Duodenal mucosa (tissue), 2 donors: Measurements from ENCODE around the gene UFD1.

ENCODE experiments used
- H3K27ac ChIP-seq: one replicate; pipeline ENCODE4 v1.7.0; 2013; ENCODE audit warnings: low read depth, low read length
- H3K27me3 ChIP-seq, 2 donors: one replicate each; pipeline ENCODE4 v1.7.0; 2013; ENCODE audit warnings: low read length in 2 of 2, control low read depth in 1 of 2; ENCODE audit not compliant: insufficient read depth in 2 of 2, control insufficient read depth in 1 of 2
- H3K36me3 ChIP-seq, 2 donors: one replicate each; pipeline ENCODE4 v1.7.0; 2013; ENCODE audit warnings: low read length in 2 of 2, control low read depth in 1 of 2; ENCODE audit not compliant: insufficient read depth in 2 of 2, control insufficient read depth in 1 of 2
- H3K4me1 ChIP-seq, 2 donors: one replicate each; pipeline ENCODE4 v1.7.0; 2013; ENCODE audit warnings: low read length in 2 of 2, control low read depth in 1 of 2; ENCODE audit not compliant: insufficient read depth in 2 of 2, control insufficient read depth in 1 of 2
- H3K4me3 ChIP-seq, 2 donors: one replicate each; pipeline ENCODE4 v1.7.0; 2013; ENCODE audit warnings: low read length in 2 of 2, low read depth in 1 of 2
- H3K9ac ChIP-seq, 2 donors: one replicate each; pipeline ENCODE4 v1.7.0; 2013; ENCODE audit warnings: low read length in 2 of 2, low read depth in 1 of 2
- H3K9me3 ChIP-seq, 2 donors: one replicate each; pipeline ENCODE4 v1.7.0; 2013; ENCODE audit warnings: low read length in 2 of 2, control low read depth in 1 of 2; ENCODE audit not compliant: control insufficient read depth in 1 of 2

UFD1 gene

DNA sequence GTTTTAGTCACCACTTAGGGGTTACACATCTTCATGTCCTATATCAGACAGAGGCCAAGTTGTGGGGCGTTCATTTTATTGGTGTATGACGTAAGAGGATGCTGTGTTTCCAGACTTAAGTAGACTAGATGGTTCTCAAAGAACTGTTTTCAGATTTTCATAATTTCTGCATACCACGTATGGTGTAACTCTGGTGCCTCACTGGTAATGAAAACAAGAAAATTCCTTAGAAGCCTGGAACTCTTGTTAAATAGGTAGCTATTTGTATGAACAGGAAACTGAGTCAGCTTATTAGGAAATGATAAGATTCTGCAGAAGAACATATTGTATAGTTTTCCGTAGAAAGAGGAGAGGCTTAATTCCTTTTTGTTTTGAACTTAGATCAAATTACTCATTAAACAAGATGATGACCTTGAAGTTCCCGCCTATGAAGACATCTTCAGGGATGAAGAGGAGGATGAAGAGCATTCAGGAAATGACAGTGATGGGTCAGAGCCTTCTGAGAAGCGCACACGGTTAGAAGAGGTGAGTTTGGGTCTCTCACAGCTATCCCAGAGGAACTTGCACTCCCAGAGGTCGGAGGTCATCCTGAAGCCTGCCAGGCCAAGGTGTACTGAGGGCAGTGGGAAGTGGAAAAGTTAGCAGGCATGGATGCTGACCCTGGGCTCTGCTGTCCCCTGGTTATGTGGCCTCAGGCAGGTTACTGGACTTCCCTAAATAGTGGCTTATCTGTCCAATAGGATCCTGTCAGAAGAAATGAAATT, 4.7 kb upstream of the UFD1 start:
- Histone ChIP-seq H3K27me3 (no peaks in the 10 kb centered on the region), H3K4me1 (peaks cover 0 to 6% of the 10 kb centered on the region in 2 donors), H3K9ac (no peak overlapping the region), H3K9me3 (no peaks in the 10 kb centered on the region), H3K27ac (no peak overlapping the region), H3K36me3 (peaks cover 0 to 7% of the 10 kb centered on the region in 2 donors), H3K4me3 (no peak overlapping the region)

DNA sequence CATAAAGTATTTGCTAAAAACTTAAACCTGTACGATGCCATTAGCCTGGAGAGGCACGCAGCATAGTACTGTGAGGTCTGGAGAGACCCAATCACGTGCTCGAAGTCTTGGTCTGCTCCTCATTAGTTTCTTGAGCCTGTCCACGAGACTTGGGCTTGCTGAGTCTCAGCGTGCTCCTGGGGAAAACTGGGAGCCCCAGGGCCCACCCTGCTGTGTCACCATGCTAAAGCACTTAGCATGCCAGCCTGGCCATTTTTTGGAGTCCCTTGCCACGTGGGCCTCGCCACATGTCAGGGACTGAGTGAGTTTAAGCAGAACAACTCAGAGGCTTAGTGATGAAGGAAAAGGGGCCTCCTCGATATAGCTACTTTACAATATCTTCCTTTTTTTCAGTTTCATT, 3.3 kb upstream of the UFD1 start:
- no peaks in the 10 kb centered on the region for H3K9me3 ChIP-seq
- H3K36me3 ChIP-seq = peaks cover 0 to 3% of the 10 kb centered on the region in 2 donors
- no peak overlapping the region for H3K27ac ChIP-seq
- peaks cover 6 to 13% of the 10 kb centered on the region in 2 donors for H3K4me1 ChIP-seq
- H3K9ac ChIP-seq = no peak overlapping the region
- no peak overlapping the region for H3K4me3 ChIP-seq
- H3K27me3 ChIP-seq = no peaks in the 10 kb centered on the region

- H3K27ac ChIP-seq = no peak overlapping the region
- peaks cover 9 to 17% of the 10 kb centered on the region in 2 donors for H3K4me1 ChIP-seq
- H3K36me3 ChIP-seq = peaks cover 0 to 8% of the 10 kb centered on the region in 2 donors
- peak overlapping the region; percentile 76 to 90 for H3K4me3 ChIP-seq
- no peak overlapping the region for H3K9ac ChIP-seq
- H3K27me3 ChIP-seq = no peaks in the 10 kb centered on the region
- H3K9me3 ChIP-seq = no peaks in the 10 kb centered on the region
Observed at GRCh38 chr22:19480789-19481188, 1.8 kb upstream of the UFD1 start.

- peak overlapping the region in 1 of 2 donors; percentile 31 for H3K9ac ChIP-seq
- H3K27ac ChIP-seq = no peak overlapping the region
- peaks cover 0 to 11% of the 10 kb centered on the region in 2 donors for H3K36me3 ChIP-seq
- H3K4me1 ChIP-seq = peaks cover 9 to 17% of the 10 kb centered on the region in 2 donors
- H3K4me3 ChIP-seq = peak overlapping the region; percentile 76 to 90
- no peaks in the 10 kb centered on the region for H3K27me3 ChIP-seq
- H3K9me3 ChIP-seq = no peaks in the 10 kb centered on the region
Observed at GRCh38 chr22:19480173-19480568, 1.2 kb upstream of the UFD1 start.

- Histone ChIP-seq H3K4me1 (peaks cover 9 to 17% of the 10 kb centered on the region in 2 donors), H3K27me3 (no peaks in the 10 kb centered on the region), H3K9ac (peak within 1 kb of the TSS; percentile 71 to 92), H3K9me3 (no peaks in the 10 kb centered on the region), H3K36me3 (peaks cover 0 to 17% of the 10 kb centered on the region in 2 donors), H3K27ac (peak within 1 kb of the TSS; percentile 88), H3K4me3 (peak within 1 kb of the TSS; percentile 90 to 99)
Observed at GRCh38 chr22:19479355-19480172, 571 bp upstream of the UFD1 start, which contains the start of gene CDC45. CDC45 (plus strand) TSS chr22:19479920; CDS start chr22:19479969, 49 bp downstream.

DNA sequence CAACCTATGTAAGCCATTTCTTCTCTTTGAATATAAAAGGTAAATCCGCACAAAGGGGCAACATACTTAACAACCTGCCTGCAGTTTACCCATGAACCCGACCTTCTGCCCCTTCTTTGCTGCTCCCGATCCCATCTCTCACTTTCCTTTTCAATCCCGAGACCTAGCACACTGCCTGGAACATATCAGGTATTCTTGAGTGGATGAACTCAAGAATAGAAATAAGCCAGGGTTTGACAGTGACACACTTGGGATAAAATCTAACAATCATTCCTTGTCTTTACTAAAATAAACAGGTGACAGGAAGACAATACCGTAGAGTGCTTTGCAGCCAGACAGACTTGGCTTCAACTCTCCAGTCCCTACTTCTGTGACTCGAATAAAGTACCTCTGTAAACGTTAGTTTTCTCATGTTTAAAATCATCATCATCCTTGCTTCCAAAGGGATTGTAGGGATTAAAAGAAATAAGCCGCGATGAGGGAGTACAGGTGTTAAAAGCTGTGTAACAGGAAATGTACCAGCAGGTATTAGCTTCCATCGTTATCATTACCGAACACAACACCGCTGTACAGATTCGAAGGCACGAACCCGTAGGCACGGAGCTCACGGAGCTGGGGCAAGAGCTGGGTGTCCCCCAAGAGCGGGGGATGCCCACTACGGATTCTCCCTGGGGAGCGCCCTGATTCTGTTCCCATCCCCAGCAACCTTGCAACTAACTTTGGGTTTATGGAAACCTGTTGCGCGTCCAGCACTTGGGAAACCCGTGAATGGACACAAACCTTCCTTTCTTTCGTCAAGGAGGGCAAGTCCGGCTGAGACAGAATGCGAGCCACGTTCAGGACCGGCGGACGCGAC, 720 bp downstream of the UFD1 start:
- Histone ChIP-seq H3K27ac (peak overlapping the region; percentile 88), H3K4me3 (peak overlapping the region; percentile 90 to 99), H3K9ac (peak overlapping the region; percentile 71 to 92), H3K4me1 (peaks cover 9 to 17% of the 10 kb centered on the region in 2 donors), H3K36me3 (peaks cover 8 to 23% of the 10 kb centered on the region in 2 donors), H3K27me3 (no peaks in the 10 kb centered on the region), H3K9me3 (no peaks in the 10 kb centered on the region)

DNA sequence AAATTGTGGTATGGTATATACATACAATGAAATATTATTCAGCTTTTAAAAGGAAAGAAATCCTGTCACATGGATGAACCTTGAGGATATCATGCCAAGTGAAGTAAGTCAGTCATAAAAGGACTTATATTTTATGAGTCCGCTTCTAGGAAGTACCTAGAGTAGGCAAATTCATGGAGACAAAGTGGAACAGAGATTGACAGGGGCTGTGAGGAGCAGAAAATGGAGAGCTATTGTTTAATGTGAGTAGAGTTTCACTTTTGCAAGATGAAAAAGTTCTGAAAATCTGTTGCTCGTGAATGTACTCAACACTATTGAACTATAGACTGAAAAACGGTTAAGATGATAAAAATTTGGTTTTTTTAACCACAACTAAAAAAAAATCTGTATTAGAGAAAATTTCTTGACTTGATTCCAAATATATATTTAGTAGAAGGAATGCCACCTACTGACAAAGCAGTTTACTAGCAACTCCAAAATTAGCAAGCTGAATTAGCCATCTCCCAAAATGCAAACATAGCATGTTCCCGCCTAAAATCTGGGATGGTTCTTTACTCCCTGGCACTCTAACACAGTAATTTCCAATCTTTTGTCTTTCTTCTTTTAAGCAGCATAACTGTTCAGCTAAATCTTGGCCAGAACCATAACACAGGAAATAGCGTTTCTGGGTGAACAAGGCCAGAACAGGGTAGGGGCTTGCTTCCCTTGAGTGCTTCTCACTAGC, 1.5 kb downstream of the UFD1 start:
- Histone ChIP-seq H3K9me3 (no peaks in the 10 kb centered on the region), H3K36me3 (peaks cover 16 to 31% of the 10 kb centered on the region in 2 donors), H3K27me3 (no peaks in the 10 kb centered on the region), H3K9ac (peak overlapping the region; percentile 71 to 92), H3K4me1 (peaks cover 9 to 17% of the 10 kb centered on the region in 2 donors), H3K27ac (no peak overlapping the region), H3K4me3 (peak overlapping the region; percentile 90 to 99)

DNA sequence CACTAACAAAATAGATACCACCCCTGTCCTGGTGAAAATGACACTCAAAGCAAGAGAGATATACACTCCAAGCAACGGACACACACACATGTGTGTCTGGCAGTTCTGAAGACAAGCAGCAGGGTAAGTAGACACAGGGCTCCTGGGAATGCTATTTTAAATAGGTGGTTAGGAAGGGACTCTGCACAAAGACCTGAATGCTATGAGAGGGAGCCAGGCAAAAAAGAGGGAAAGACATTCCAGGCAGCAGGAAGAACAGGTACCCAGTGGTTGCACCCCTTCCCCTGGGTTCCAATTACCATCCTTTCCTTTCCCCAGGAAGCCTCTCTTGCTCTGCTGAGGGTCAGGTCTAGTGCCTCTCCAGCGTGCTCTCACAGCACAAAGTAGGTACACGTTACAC, 3.0 kb downstream of the UFD1 start:
- Histone ChIP-seq H3K4me3 (no peak overlapping the region), H3K27ac (no peak overlapping the region)

GRCh38 chr22:19473578-19473977, 5.4 kb downstream of the UFD1 start:
- H3K36me3 ChIP-seq = peaks cover 48 to 70% of the 10 kb centered on the region in 2 donors
- H3K9ac ChIP-seq = no peak overlapping the region
- no peaks in the 10 kb centered on the region for H3K9me3 ChIP-seq
- no peak overlapping the region for H3K27ac ChIP-seq
- no peaks in the 10 kb centered on the region for H3K27me3 ChIP-seq
- H3K4me1 ChIP-seq = peaks cover 9 to 11% of the 10 kb centered on the region in 2 donors
- H3K4me3 ChIP-seq = no peak overlapping the region

More for the DNA sequence above, 3.0 kb downstream of the UFD1 start:
- Histone ChIP-seq H3K36me3 (peaks cover 29 to 46% of the 10 kb centered on the region in 2 donors), H3K27me3 (no peaks in the 10 kb centered on the region), H3K9me3 (no peaks in the 10 kb centered on the region), H3K9ac (no peak overlapping the region), H3K4me1 (peaks cover 9 to 17% of the 10 kb centered on the region in 2 donors)
